ENCODE measurements around the gene PPP2R3A. TPM values are rescaled to one million over a fixed set of nuclear protein-coding genes. Genes with fewer than 3 reads are reported as not detected.
A peak's percentile ranks its signal among the peaks of the same experiment; 100 is the strongest.
"Not testable (repeated sequence)": the region's sequence is repeated elsewhere in the genome, so short reads cannot be mapped to it uniquely, and the experiment has no call there.

PPP2R3A gene
- total RNA-seq (28.7 TPM), polyA plus RNA-seq (10.5 TPM)

GRCh38 chr3:135965506-135966270 lies at the start of gene PPP2R3A:
TSS of gene PPP2R3A (plus strand) at chr3:135965728. CDS start at chr3:136001499, 35,771 bp downstream.
- WGBS = under 1% methylated on average over 83 of the region's 83 CpGs
- no peaks in the 10 kb centered on the region for H3K36me3 ChIP-seq (ENCODE audit: insufficient read depth)
- peak within 1 kb of the TSS; percentile 86 for H3K4me3 ChIP-seq (ENCODE audit: low read depth, low read length)
- peak within 1 kb of the TSS; percentile 89 for H3K27ac ChIP-seq (ENCODE audit: low read depth)
- DNase-seq (ENCODE audit: extremely low spot score) = peak; percentile 18
- no peaks in the 10 kb centered on the region for H3K4me1 ChIP-seq (ENCODE audit: insufficient read depth)

GRCh38 chr3:135916310-135916709 lies 49.2 kb upstream of the PPP2R3A start:
- no peaks in the 10 kb centered on the region for H3K4me1 ChIP-seq (ENCODE audit: insufficient read depth)
- no peak for DNase-seq (ENCODE audit: extremely low spot score)
- no peaks in the 10 kb centered on the region for H3K36me3 ChIP-seq (ENCODE audit: insufficient read depth)
- H3K4me3 ChIP-seq (ENCODE audit: low read depth, low read length) = no peak overlapping the region
- H3K27ac ChIP-seq (ENCODE audit: low read depth) = no peak overlapping the region
- 72% methylated on average over 4 of the region's 4 CpGs for WGBS

GRCh38 chr3:135917076-135917475 lies 48.5 kb upstream of the PPP2R3A start:
- H3K4me3 ChIP-seq (ENCODE audit: low read depth, low read length) = no peak overlapping the region
- no peak for DNase-seq (ENCODE audit: extremely low spot score)
- no peaks in the 10 kb centered on the region for H3K36me3 ChIP-seq (ENCODE audit: insufficient read depth)
- H3K27ac ChIP-seq (ENCODE audit: low read depth) = no peak overlapping the region
- no peaks in the 10 kb centered on the region for H3K4me1 ChIP-seq (ENCODE audit: insufficient read depth)
- WGBS = 38% methylated on average over 3 of the region's 3 CpGs

- no peak overlapping the region for H3K27ac ChIP-seq (ENCODE audit: low read depth)
- no peak overlapping the region for H3K4me3 ChIP-seq (ENCODE audit: low read depth, low read length)
- H3K4me1 ChIP-seq (ENCODE audit: insufficient read depth) = no peaks in the 10 kb centered on the region
- H3K36me3 ChIP-seq (ENCODE audit: insufficient read depth) = no peaks in the 10 kb centered on the region
- WGBS = 85% methylated on average over 8 of the region's 8 CpGs
- no peak for DNase-seq (ENCODE audit: extremely low spot score)
Measured at GRCh38 chr3:135917927-135918597, 47.5 kb upstream of the PPP2R3A start.

GRCh38 chr3:135918600-135918999 lies 46.9 kb upstream of the PPP2R3A start:
- DNase-seq (ENCODE audit: extremely low spot score) = no peak
- Histone ChIP-seq H3K36me3 (ENCODE audit: insufficient read depth) (no peaks in the 10 kb centered on the region), H3K27ac (ENCODE audit: low read depth) (no peak overlapping the region), H3K4me3 (ENCODE audit: low read depth, low read length) (no peak overlapping the region), H3K4me1 (ENCODE audit: insufficient read depth) (no peaks in the 10 kb centered on the region)
- 27% methylated on average over 1 of the region's 1 CpG for WGBS

- no peak overlapping the region for H3K27ac ChIP-seq (ENCODE audit: low read depth)
- 72% methylated on average over 2 of the region's 2 CpGs for WGBS
Measured at GRCh38 chr3:135920275-135920674, 45.3 kb upstream of the PPP2R3A start.

GRCh38 chr3:135922903-135923250 lies 42.7 kb upstream of the PPP2R3A start:
- H3K27ac ChIP-seq (ENCODE audit: low read depth) = no peak overlapping the region
- H3K4me1 ChIP-seq (ENCODE audit: insufficient read depth) = no peaks in the 10 kb centered on the region
- 94% methylated on average over 3 of the region's 3 CpGs for WGBS
- DNase-seq (ENCODE audit: extremely low spot score) = no peak
- H3K4me3 ChIP-seq (ENCODE audit: low read depth, low read length) = no peak overlapping the region
- no peaks in the 10 kb centered on the region for H3K36me3 ChIP-seq (ENCODE audit: insufficient read depth)

More at GRCh38 chr3:135920275-135920674, 45.3 kb upstream of the PPP2R3A start:
- H3K4me1 ChIP-seq (ENCODE audit: insufficient read depth) = no peaks in the 10 kb centered on the region
- no peak for DNase-seq (ENCODE audit: extremely low spot score)
- H3K36me3 ChIP-seq (ENCODE audit: insufficient read depth) = no peaks in the 10 kb centered on the region
- H3K4me3 ChIP-seq (ENCODE audit: low read depth, low read length) = no peak overlapping the region

GRCh38 chr3:135924506-135924905 lies 41.0 kb upstream of the PPP2R3A start:
- no peaks in the 10 kb centered on the region for H3K36me3 ChIP-seq (ENCODE audit: insufficient read depth)
- 88% methylated on average over 1 of the region's 1 CpG for WGBS
- no peak overlapping the region for H3K27ac ChIP-seq (ENCODE audit: low read depth)
- no peak overlapping the region for H3K4me3 ChIP-seq (ENCODE audit: low read depth, low read length)
- DNase-seq (ENCODE audit: extremely low spot score) = no peak
- H3K4me1 ChIP-seq (ENCODE audit: insufficient read depth) = no peaks in the 10 kb centered on the region

GRCh38 chr3:135926664-135927063 lies 38.9 kb upstream of the PPP2R3A start:
- Histone ChIP-seq H3K4me3 (ENCODE audit: low read depth, low read length) (no peak overlapping the region), H3K36me3 (ENCODE audit: insufficient read depth) (no peaks in the 10 kb centered on the region), H3K27ac (ENCODE audit: low read depth) (no peak overlapping the region), H3K4me1 (ENCODE audit: insufficient read depth) (no peaks in the 10 kb centered on the region)
- 93% methylated on average over 3 of the region's 3 CpGs for WGBS
- no peak for DNase-seq (ENCODE audit: extremely low spot score)

- Histone ChIP-seq H3K4me1 (ENCODE audit: insufficient read depth) (no peaks in the 10 kb centered on the region), H3K36me3 (ENCODE audit: insufficient read depth) (no peaks in the 10 kb centered on the region), H3K4me3 (ENCODE audit: low read depth, low read length) (no peak overlapping the region), H3K27ac (ENCODE audit: low read depth) (no peak overlapping the region)
- no peak for DNase-seq (ENCODE audit: extremely low spot score)
- 69% methylated on average over 1 of the region's 1 CpG for WGBS
Measured at GRCh38 chr3:135927155-135927554, 38.4 kb upstream of the PPP2R3A start.

- H3K27ac ChIP-seq (ENCODE audit: low read depth) = no peak overlapping the region
- 29% methylated on average over 1 of the region's 1 CpG for WGBS
- H3K4me1 ChIP-seq (ENCODE audit: insufficient read depth) = no peaks in the 10 kb centered on the region
- H3K36me3 ChIP-seq (ENCODE audit: insufficient read depth) = no peaks in the 10 kb centered on the region
- no peak overlapping the region for H3K4me3 ChIP-seq (ENCODE audit: low read depth, low read length)
- DNase-seq (ENCODE audit: extremely low spot score) = peak; percentile 32
Measured at GRCh38 chr3:135929670-135930069, 35.9 kb upstream of the PPP2R3A start.

GRCh38 chr3:135930255-135930654 lies 35.3 kb upstream of the PPP2R3A start:
- Histone ChIP-seq H3K4me3 (ENCODE audit: low read depth, low read length) (no peak overlapping the region), H3K36me3 (ENCODE audit: insufficient read depth) (no peaks in the 10 kb centered on the region), H3K27ac (ENCODE audit: low read depth) (no peak overlapping the region), H3K4me1 (ENCODE audit: insufficient read depth) (no peaks in the 10 kb centered on the region)
- no peak for DNase-seq (ENCODE audit: extremely low spot score)
- WGBS = 36% methylated on average over 1 of the region's 1 CpG

GRCh38 chr3:135935171-135935570 lies 30.4 kb upstream of the PPP2R3A start:
- H3K36me3 ChIP-seq (ENCODE audit: insufficient read depth); H3K27ac ChIP-seq (ENCODE audit: low read depth); DNase-seq (ENCODE audit: extremely low spot score); H3K4me3 ChIP-seq (ENCODE audit: low read depth, low read length); H3K4me1 ChIP-seq (ENCODE audit: insufficient read depth): not testable (repeated sequence)
- 89% methylated on average over 5 of the region's 5 CpGs for WGBS

- H3K36me3 ChIP-seq (ENCODE audit: insufficient read depth); H3K4me3 ChIP-seq (ENCODE audit: low read depth, low read length); H3K4me1 ChIP-seq (ENCODE audit: insufficient read depth); H3K27ac ChIP-seq (ENCODE audit: low read depth); DNase-seq (ENCODE audit: extremely low spot score): not testable (repeated sequence)
- WGBS = 90% methylated on average over 1 of the region's 1 CpG
Measured at GRCh38 chr3:135937766-135938165, 27.8 kb upstream of the PPP2R3A start.
